DMS53 treated with DMSO at 0.1 percent for 48 hours (cell line): ENCODE results near the gene ANO10.
A peak's percentile ranks its signal among the peaks of the same experiment; 100 is the strongest.
"Not testable (repeated sequence)": the region's sequence is repeated elsewhere in the genome, so short reads cannot be mapped to it uniquely, and the experiment has no call there.

Experiments used
- DNase-seq: peaks from one replicate; lab custom pipeline; 2025; ENCODE audit not compliant: unreplicated experiment; lab: John Stamatoyannopoulos, UW

Gene ANO10

GRCh38 chr3:43523454-43524053 is 98.3 kb downstream of the ANO10 start:
- DNase-seq = no peak

DNA sequence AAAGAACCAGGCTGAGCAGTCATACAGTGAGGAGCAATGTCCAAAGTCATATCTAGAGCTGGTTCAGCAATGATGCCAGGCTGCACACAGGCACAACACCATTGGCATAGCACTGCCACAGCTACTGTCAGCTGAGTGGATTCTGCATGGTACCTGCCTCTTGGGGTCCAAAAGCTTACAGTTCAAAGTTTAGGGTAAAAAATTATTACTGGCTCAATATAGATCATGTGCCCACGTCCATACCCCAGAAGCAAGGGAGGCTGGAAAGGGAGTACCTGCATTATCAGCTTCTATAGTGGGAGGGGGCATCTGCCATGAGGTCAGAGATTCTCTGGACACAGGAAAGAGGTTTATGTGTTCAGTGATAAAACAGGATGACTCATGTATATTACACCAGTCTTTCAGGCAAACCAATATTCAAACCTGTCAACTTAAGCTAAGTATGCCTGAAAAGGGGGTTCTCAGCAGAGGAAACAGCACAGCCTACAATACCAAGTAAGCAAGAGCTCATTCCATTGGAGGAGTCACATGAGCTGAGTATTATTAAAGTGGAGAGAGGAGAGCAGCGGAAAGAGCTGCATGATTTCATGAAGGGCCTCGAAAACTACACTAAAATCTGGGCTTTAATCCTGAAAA is 99.0 kb downstream of the ANO10 start:
- no peak for DNase-seq

DNA sequence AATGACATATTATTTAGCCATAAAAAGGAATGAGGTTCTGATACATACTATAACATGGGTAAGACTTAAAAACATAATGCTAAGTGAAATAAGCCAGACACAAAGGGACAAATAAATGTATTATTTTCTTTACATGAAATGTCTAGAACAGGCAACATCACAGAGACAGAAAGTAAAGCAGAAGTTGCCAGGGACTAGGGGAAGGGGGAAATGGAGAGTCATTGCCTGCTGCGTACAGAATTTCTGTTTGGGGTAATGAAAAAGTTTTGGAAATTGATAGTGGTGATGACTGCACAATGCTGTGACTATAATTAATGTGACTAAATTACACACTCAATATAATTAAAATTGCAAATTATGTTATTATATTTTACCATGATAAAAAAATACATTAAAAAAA is 99.9 kb downstream of the ANO10 start:
- DNase-seq = no peak

- DNase-seq = not testable (repeated sequence)
These were observed 103.3 kb downstream of the ANO10 start for GRCh38 chr3:43518515-43518914.

GRCh38 chr3:43515970-43516635 is 105.7 kb downstream of the ANO10 start:
- no peak for DNase-seq

GRCh38 chr3:43515208-43515917 is 106.4 kb downstream of the ANO10 start:
- DNase-seq = no peak

GRCh38 chr3:43512754-43513404 is 108.9 kb downstream of the ANO10 start:
- no peak for DNase-seq

DNA sequence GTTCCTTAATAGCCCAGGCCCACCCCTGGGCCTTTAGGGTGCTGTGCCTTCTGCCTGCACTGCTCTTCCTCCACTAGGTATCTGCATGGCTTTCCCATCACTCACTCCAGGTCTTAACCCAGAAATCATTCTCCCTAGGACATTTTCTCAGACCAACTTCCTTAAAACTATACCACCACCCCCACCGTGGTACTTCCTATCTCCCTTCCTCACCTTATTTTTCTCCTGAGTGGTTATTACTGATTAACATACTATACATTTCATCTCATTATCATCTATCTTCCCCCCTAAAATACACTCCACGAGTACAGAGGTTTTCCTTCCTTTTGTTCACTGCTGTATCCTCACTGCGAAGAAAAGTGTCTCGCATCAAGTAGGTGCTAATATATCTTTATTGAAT is 115.2 kb downstream of the ANO10 start:
- no peak for DNase-seq

- DNase-seq = no peak
These were observed 116.5 kb downstream of the ANO10 start for GRCh38 chr3:43505351-43505750.

GRCh38 chr3:43503067-43503728 is 118.6 kb downstream of the ANO10 start:
- peak; percentile 19 for DNase-seq

DNA sequence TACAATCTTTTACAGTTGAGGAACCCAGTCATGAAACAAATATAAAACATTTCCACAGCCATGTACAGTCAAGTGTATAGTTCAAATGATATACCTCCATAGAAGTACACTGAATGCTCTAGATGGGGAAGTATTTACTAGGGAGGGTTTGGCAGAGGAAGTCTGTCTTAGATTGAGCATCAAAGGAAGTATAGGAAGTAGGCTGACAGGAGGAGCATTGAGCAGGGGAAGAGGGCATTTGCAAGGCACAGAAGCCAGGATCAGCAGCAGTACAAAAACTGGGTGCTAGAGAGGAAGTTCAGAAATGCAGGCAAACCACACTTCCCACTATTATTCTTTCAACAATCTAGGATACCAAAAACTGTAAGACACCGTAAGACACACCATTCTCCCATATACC is 122.6 kb downstream of the ANO10 start:
- no peak for DNase-seq

GRCh38 chr3:43497905-43498365 is 123.9 kb downstream of the ANO10 start:
- DNase-seq = no peak

- DNase-seq = no peak
These were observed 124.4 kb downstream of the ANO10 start for GRCh38 chr3:43497422-43497821.

DNA sequence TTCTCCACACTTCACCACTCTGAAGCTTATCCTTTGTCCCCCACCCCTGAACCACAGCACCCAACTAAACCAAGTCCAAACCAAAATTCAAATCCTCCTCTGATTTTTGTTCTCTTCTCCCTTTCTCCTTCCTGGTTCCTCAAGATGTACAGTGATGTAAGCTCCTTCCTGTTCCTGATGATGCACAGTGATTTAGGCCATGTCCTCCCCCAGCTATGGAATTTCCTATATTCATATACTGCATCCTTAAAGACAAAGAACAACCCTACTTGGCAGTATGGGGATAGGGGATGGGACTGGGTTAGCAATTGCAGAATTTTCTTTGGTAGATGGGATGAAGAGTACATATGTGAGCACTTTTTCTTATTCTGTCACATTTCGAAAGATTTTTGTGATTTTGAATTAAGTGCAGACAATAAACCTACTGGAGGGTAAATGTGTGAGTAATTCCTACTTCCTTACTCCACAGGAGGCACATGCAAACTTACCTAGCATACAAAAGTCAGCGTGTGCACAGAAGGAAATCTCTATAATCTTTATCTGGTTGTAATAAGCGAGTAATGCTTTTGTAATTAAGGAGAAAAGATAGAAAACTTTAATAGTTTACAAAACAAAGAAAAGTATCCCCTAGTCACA is 125.0 kb downstream of the ANO10 start:
- no peak for DNase-seq

- not testable (repeated sequence) for DNase-seq
These were observed 128.9 kb downstream of the ANO10 start for GRCh38 chr3:43492932-43493331.

GRCh38 chr3:43491807-43492206 is 130.0 kb downstream of the ANO10 start:
- not testable (repeated sequence) for DNase-seq

- DNase-seq = no peak
These were observed 131.1 kb downstream of the ANO10 start for GRCh38 chr3:43490640-43491185.

DNA sequence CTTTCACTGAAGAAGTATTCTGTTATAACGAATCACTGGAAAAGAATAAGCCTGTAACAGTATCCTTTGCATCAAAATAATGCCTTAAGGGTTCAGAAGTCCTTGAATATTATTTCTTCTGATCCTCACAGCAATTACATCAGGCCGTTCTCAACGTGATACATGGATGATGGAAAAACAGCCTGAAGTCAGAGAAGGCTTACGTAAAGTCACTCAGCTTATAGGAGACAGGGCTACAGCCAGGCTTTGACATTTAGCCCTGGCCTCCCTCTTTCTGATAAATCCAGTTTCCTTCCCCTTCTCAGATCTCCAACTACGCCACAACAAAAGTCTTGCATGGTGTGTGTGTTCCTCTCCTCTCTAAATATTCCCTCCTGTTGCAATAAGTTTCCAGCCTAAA is 131.9 kb downstream of the ANO10 start:
- no peak for DNase-seq

DNA sequence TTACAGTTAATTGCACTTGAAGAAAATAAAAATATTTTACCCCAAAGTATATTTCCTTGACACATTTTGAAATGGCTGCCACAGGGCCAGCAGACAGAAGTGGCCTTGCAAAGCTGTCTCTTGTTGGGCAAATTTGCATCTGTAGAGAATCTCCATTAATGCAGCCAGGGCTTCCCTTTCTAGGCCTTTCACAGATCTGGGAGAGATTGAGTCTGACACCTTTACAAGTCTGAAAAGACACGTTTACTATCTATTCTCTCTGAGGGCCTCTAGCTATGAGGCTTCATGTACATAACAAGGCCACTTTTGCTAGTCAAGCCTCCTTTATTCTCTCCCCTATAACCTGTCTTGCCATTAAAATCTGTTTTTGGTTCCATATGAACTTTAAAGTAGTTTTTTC is 135.9 kb downstream of the ANO10 start:
- no peak for DNase-seq

DNA sequence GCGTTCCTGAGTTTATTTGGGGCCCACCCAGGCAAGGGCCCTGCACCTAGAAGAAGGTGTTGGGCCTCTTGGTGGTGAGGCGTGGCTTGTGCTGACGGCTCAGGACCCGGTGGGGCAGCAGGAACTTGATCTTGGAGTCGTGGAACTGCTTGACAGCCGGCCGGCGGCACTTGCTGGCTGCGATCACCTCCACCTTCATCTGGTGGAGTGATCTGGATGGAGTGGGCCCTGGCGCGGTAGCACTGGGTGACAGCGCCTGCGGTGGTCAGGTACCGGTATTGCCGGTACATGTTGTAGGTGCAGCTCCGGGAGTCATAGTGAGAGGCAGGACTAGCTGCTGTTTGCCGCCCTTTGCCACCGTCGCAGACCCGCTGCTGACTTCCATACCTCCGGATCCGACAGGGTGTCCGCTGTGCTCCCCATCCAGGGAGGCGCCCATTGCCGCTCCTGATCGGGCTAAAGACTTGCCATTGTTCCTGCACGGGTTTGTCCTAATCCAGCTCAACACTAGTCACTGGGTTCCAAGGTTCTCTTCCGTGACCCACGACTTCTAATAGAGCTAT is 136.8 kb downstream of the ANO10 start:
- no peak for DNase-seq
